Endothelial cell (in vitro differentiated cells): ENCODE results near the gene RFXANK. TPM values are rescaled to one million over a fixed set of nuclear protein-coding genes. Genes with fewer than 3 reads are reported as not detected.
"Not testable (repeated sequence)": the region's sequence is repeated elsewhere in the genome, so short reads cannot be mapped to it uniquely, and the experiment has no call there.

Experiments
- DNase-seq: peaks from one replicate; pipeline ENCODE4 v3.0.0; 2021; ENCODE audit warnings: low spot score
- H3K27ac Mint-ChIP-seq: one replicate; pipeline ENCODE4 v1.8.0; 2021; ENCODE audit warnings: mixed read lengths, inconsistent platforms; ENCODE audit not compliant: unreplicated experiment
- H3K27me3 Mint-ChIP-seq: one replicate; pipeline ENCODE4 v1.8.0; 2021; ENCODE audit warnings: mild to moderate bottlenecking, moderate library complexity, mixed read lengths, inconsistent platforms; ENCODE audit not compliant: unreplicated experiment
- H3K36me3 Mint-ChIP-seq: one replicate; pipeline ENCODE4 v1.8.0; 2021; ENCODE audit warnings: mild to moderate bottlenecking, low read depth, mixed read lengths, inconsistent platforms; ENCODE audit not compliant: unreplicated experiment
- H3K4me1 Mint-ChIP-seq: one replicate; pipeline ENCODE4 v1.8.0; 2021; ENCODE audit warnings: mild to moderate bottlenecking, mixed read lengths, inconsistent platforms; ENCODE audit not compliant: unreplicated experiment
- H3K4me3 Mint-ChIP-seq: one replicate; pipeline ENCODE4 v1.8.0; 2021; ENCODE audit warnings: mild to moderate bottlenecking, mixed read lengths, inconsistent platforms; ENCODE audit not compliant: unreplicated experiment
- H3K9me3 Mint-ChIP-seq: one replicate; pipeline ENCODE4 v1.8.0; 2021; ENCODE audit warnings: mixed read lengths, inconsistent platforms; ENCODE audit not compliant: unreplicated experiment
- CTCF ChIP-seq: fragments of 200-600 bp; sonication (generic); IDR thresholded peaks from one replicate; pipeline ENCODE4 v1.5.0; 2021; ENCODE audit warnings: antibody characterized with exemption; ENCODE audit not compliant: unreplicated experiment
- total RNA-seq: library from RNA; stranded (reverse); fragmentation: NEBNext Ultra II Directional; extraction: Animal tissue kit (Norgen Biotek cat#: 25700); gene quantifications from one replicate; pipeline ENCODE4 v1.2.1, GENCODE V29; 2021; ENCODE audit not compliant: unreplicated experiment

RFXANK gene
- total RNA-seq, 1 donor from 2014 or later, result 131 TPM

DNA sequence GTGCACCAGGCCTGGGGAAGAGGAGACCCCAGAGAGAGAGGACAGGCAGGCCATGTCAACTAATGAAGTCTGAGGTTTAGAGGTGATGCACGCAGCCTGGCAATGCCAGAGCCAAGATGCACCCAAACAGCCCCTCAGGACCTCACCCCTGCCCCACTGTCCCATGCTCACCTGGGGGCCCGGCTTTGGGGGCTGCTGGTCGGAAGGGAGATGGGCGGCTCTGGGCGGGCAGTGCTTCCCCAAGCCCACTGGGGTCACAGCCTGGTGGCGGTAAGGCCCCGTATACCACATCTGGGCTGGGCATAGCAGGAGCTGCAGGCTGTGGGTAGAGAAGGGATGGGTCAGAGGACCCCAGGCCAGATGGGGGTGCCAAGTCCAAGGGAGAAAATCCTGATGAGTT is 45.2 kb upstream of the RFXANK start:
- no peak for DNase-seq
- no peak for TF ChIP-seq CTCF
- Mint-ChIP-seq H3K27me3 (peaks cover 4% of the 10 kb centered on the region), H3K36me3 (no peaks in the 10 kb centered on the region), H3K9me3 (no peaks in the 10 kb centered on the region), H3K27ac (no peak overlapping the region), H3K4me1 (no peaks in the 10 kb centered on the region), H3K4me3 (no peak overlapping the region)

- H3K4me3 Mint-ChIP-seq, result no peak overlapping the region
- DNase-seq, result no peak
- H3K36me3 Mint-ChIP-seq, result no peaks in the 10 kb centered on the region
- no peaks in the 10 kb centered on the region for H3K9me3 Mint-ChIP-seq
- TF ChIP-seq CTCF, result no peak
- no peaks in the 10 kb centered on the region for H3K4me1 Mint-ChIP-seq
- H3K27me3 Mint-ChIP-seq, result peaks cover 4% of the 10 kb centered on the region
- H3K27ac Mint-ChIP-seq, result no peak overlapping the region
Measured at GRCh38 chr19:19147344-19147743, 44.7 kb upstream of the RFXANK start.

- H3K27me3 Mint-ChIP-seq, H3K27ac Mint-ChIP-seq, DNase-seq, H3K4me3 Mint-ChIP-seq, H3K4me1 Mint-ChIP-seq, H3K36me3 Mint-ChIP-seq, H3K9me3 Mint-ChIP-seq: not testable (repeated sequence)
Measured at GRCh38 chr19:19148504-19148903, 43.6 kb upstream of the RFXANK start.

GRCh38 chr19:19149435-19149834 is 42.6 kb upstream of the RFXANK start:
- H3K36me3 Mint-ChIP-seq, result no peaks in the 10 kb centered on the region
- no peak for DNase-seq
- H3K27me3 Mint-ChIP-seq, result peaks cover 2% of the 10 kb centered on the region
- no peak for TF ChIP-seq CTCF
- H3K4me3 Mint-ChIP-seq, result no peak overlapping the region
- no peak overlapping the region for H3K27ac Mint-ChIP-seq
- no peaks in the 10 kb centered on the region for H3K4me1 Mint-ChIP-seq
- no peaks in the 10 kb centered on the region for H3K9me3 Mint-ChIP-seq

DNA sequence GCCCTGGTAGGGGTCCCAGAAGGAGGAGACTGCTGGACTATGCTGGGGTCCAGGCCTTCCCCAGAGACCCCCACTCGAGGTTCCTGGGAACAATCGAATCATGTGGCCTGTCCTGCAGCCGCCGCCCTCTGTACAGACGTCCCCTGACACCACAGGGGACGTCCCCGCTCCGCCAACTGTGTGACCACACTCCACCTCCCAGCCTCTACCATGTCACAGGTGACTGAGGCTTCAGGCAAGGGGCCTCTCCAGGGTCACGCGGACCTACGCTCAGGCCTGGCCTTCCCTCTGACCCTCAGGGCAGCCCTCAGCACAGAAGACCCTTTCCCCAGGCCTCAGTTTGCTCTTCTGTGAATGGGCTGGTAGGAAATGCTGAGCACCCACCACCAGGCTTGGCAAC is 40.6 kb upstream of the RFXANK start:
- Mint-ChIP-seq H3K27ac (no peak overlapping the region), H3K4me3 (no peak overlapping the region), H3K36me3 (no peaks in the 10 kb centered on the region), H3K27me3 (peaks cover 6% of the 10 kb centered on the region), H3K9me3 (no peaks in the 10 kb centered on the region), H3K4me1 (no peaks in the 10 kb centered on the region)
- DNase-seq, result no peak
- TF ChIP-seq CTCF, result no peak
